NCI-H748 treated with DMSO at 0.1 percent for 48 hours (cell line): ENCODE data around the gene TSPAN4.
A peak's percentile ranks its signal among the peaks of the same experiment; 100 is the strongest.

Source experiments
- DNase-seq: peaks from one replicate; lab custom pipeline; 2025; lab: John Stamatoyannopoulos, UW

The TSPAN4 gene

GRCh38 chr11:842370-843002, at the start of gene TSPAN4, which contains the start of gene POLR2L:
TSPAN4 (plus strand) TSS chr11:842852; CDS start chr11:850305, 7,453 bp downstream.
POLR2L (minus strand) TSS chr11:842529; CDS start chr11:842508, 21 bp downstream.
- peak; percentile 60 for DNase-seq

- DNase-seq = peak; percentile 7
These were observed 49.8 kb upstream of the TSPAN4 start for GRCh38 chr11:792873-793272.

GRCh38 chr11:793556-793955, 49.1 kb upstream of the TSPAN4 start:
- DNase-seq = no peak

GRCh38 chr11:794013-794765, 48.5 kb upstream of the TSPAN4 start:
- DNase-seq = no peak

- no peak for DNase-seq
These were observed 47.7 kb upstream of the TSPAN4 start for GRCh38 chr11:794766-795633.

GRCh38 chr11:795634-796564, 46.8 kb upstream of the TSPAN4 start:
- no peak for DNase-seq

GRCh38 chr11:796565-797295, 45.9 kb upstream of the TSPAN4 start:
- no peak for DNase-seq

GRCh38 chr11:797296-798092, 45.2 kb upstream of the TSPAN4 start:
- peak; percentile 74 for DNase-seq

- peak; percentile 56 for DNase-seq
These were observed 44.4 kb upstream of the TSPAN4 start, which contains the start of gene SLC25A22 for GRCh38 chr11:798093-798713. SLC25A22 (minus strand) TSS chr11:798281; CDS start chr11:795006, 3,275 bp downstream.

GRCh38 chr11:799641-800316, 42.9 kb upstream of the TSPAN4 start:
- DNase-seq = no peak

GRCh38 chr11:800473-800872, 42.2 kb upstream of the TSPAN4 start:
- DNase-seq = no peak

GRCh38 chr11:801097-801780, 41.4 kb upstream of the TSPAN4 start:
- no peak for DNase-seq

- DNase-seq = no peak
These were observed 40.5 kb upstream of the TSPAN4 start for GRCh38 chr11:802018-802617.

- no peak for DNase-seq
These were observed 39.8 kb upstream of the TSPAN4 start for GRCh38 chr11:802693-803466.

GRCh38 chr11:803467-803742, 39.2 kb upstream of the TSPAN4 start:
- no peak for DNase-seq

GRCh38 chr11:803770-804598, 38.7 kb upstream of the TSPAN4 start:
- DNase-seq = peak; percentile 29
